ENCODE data around the gene SLC16A5.

DNA sequence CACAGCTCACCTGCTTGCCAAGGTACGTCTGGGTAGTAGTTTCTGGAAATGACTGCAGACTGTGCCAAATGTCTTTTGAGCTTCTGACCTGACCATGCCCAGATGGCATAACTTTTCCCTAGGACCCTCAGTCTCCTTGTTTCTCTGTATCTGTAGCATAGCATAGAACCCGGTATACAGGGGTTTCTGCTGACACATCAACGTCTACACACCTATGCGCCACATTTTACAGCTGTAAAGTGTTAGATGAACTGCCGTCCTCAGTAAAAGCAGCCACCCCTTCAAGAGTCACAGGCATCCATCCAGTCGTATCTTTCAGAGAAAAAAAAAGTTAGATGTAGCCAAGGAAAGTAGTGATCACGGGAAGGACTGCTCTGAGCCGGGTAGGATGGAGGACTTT, 23.3 kb upstream of the SLC16A5 start:
- TF ChIP-seq, protein P1, sequence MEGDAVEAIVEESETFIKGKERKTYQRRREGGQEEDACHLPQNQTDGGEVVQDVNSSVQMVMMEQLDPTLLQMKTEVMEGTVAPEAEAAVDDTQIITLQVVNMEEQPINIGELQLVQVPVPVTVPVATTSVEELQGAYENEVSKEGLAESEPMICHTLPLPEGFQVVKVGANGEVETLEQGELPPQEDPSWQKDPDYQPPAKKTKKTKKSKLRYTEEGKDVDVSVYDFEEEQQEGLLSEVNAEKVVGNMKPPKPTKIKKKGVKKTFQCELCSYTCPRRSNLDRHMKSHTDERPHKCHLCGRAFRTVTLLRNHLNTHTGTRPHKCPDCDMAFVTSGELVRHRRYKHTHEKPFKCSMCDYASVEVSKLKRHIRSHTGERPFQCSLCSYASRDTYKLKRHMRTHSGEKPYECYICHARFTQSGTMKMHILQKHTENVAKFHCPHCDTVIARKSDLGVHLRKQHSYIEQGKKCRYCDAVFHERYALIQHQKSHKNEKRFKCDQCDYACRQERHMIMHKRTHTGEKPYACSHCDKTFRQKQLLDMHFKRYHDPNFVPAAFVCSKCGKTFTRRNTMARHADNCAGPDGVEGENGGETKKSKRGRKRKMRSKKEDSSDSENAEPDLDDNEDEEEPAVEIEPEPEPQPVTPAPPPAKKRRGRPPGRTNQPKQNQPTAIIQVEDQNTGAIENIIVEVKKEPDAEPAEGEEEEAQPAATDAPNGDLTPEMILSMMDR (conservative IDR thresholded peaks at IDR 0.05): no peak
- no peak for TF ChIP-seq EZH2 (IDR thresholded peaks at IDR 0.05; ENCODE audit: low read depth)

Measured in PC-9 (cell line).